Renal cortex interstitium (tissue), 11 donors: ENCODE data around the gene B3GAT3. TPM values are rescaled to one million over a fixed set of nuclear protein-coding genes. Genes with fewer than 3 reads are reported as not detected.
"Not testable (repeated sequence)": the region's sequence is repeated elsewhere in the genome, so short reads cannot be mapped to it uniquely, and the experiment has no call there.

Experiments
- DNase-seq, 11 donors: peaks; one replicate each; pipeline ENCODE4 v3.0.0-alpha.2; 2013; ENCODE audit warnings: low read depth in 9 of 11, low spot score in 4 of 11; ENCODE audit errors: extremely low read depth in 1 of 11
- polyA plus RNA-seq, 3 donors: library from polyadenylated mRNA; unstranded; fragments of 120-200 nt; gene quantifications; one replicate each; pipeline ENCODE4 v1.2.1, GENCODE V29; 2013; ENCODE audit not compliant: insufficient read length in 3 of 3

The B3GAT3 gene
- polyA plus RNA-seq, 3 donors, result 20.8 to 42.2 (median 36.5) TPM

DNA sequence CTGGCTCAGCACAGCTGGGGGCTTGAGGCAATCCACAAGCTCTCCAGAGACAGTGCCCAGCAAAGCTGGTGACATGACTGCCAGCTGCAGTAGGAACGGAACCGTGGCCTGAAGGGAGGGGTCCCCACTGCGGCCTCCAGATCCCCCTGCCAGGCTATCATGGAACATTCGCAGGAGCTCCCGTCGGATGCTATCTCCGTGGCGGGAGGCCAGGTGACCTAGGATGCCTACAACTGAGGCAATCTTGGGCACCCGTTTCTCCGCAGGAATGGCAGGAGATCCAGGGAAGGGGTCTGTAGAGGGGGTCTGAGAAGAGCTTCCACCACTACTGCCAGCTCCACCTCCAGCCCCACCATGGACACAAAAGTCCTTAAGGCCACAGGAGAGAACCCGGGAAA lies 27.2 kb upstream of the B3GAT3 start:
- DNase-seq, result no peak

DNA sequence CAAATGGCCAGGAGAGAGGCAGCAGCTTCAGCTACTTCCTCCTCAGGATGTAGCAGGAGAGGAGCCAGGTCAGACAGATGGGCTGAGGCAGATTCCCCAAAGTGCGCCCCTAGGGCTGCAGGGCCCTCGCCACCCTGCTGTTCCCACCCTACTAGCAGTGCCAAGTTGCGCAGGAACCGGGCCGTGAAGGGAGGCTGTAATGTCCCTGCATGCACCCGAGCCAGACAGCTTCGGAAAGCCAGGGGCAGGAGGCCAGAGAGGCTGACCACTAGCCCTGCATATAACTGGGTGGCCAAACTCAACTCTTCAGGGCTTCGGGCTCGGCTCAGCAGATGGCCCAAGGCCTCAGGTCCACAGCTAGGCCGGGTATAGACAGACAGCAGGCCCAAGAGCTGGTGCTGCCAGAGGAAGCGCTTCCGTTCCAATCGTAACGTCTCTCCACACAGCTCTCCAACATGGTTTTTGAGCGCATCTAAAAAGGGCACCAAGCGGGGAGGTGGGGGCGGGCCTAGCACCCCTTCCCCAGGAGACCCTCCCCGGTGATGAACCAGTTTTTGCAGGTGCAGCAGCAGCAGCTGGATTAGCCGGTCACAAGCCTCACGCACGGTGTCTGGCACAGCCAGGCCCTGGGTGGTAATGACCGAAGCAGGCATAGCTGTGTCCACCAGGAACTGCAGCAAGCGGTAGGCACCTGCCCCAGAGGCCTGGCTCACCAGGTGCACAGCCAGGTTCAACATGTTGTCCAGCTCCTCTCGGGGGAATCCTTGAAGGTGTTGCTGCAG lies 26.6 kb upstream of the B3GAT3 start:
- DNase-seq, result no peak

DNA sequence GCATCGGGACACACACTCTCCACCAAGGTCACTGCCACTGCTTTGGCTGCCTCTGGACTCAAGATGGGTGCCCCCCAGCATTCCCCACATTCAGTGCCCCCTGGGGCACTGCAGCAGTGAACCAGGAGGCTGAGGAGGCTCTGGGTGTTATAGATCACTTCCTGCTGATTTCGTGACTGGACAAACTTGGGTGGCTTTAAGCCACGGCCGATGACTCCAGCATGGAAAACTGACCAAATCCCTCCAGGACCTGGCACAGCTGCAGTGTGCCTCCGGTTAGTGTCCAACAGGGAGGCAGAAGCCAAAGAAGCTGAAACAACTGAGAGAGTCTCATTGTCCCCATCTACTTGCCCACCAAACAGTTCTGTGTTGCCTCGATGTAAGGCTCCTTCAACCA lies 25.8 kb upstream of the B3GAT3 start:
- no peak for DNase-seq

DNA sequence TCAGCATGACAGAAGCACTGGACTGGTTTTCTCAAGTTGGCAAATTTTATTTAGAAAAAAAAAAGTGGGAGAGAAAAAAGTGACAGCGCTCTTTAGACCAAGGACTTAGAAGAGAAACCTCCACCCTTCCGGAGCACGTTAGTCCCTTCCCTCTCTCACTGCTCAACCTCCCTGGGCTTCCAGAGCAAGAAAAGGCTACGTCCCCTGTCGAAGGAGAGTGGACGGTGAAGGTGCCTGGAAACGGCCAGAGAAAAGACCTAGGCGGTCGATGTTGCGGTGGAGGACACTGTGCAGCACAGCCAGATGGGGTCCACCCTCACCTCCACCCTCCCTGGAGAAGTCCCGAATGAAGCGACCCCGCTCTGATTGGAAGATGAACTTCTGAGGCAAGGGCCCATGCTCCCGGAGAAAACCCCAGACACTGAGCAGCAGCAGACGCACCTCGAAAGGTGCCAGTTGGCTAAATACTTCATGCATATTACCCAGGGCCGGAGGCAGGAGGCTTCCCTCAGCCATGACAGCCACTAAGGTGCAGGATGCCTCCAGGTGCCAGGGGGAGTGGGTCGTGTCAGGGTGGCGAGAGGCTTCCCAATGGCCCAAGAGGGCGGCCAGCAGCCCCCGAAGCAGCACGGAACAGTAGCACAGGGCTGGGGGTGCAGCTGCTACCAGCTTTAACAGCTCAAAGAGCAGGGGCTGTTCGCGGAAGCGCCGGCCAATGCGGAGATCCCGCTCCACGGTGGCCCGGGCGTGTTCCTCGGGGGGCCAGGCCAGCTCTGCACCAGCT lies 25.2 kb upstream of the B3GAT3 start:
- no peak for DNase-seq

DNA sequence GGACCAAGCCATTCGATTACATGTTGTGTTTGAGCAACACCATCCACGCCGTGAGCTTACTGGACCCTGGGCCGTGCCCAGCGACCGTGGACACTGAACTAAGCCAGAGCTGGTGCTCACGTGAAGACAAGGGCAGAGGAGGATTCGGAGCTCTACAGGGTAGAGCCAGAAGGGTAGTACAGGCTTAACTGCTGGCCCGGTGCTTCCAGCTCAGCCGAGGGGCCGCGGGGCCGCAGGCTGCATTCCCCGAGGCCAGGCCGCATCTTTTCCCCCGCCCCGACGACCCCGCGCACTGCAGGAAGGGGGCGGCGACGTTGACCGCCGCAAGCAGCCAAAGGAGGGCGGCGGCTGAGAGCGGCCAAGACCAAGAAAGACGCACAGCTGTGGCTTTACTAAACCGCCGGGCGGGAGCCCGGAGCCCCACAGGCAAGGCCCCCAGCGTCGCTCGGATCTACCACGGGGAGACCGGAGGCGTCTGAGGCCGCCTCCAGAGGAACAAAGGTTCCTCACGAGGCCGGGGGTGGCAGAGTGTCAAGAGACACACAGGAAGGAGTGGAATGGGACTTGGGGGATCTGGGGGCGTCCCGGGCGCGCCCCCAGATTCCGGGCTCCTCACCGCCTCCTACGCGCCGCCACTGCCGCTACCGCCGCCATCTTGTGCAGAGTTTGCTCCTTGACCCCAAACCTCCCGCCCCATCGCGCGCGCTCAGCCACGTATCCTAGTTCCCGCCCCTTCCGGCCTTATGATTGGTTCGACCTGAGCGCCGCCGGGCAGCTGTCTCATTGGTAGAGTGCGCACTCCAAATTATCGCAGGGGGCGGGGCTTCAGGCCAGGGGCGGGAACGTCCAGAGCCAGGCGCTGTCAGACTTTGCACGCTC lies 24.4 kb upstream of the B3GAT3 start, which contains the start of gene GANAB:
Gene GANAB, minus strand, starts transcription at position 668 of the 879 bp plus-strand sequence. Its CDS starts 14 bp downstream, at position 654.
- DNase-seq, result peak; percentile 91 to 99 (median 98)

DNA sequence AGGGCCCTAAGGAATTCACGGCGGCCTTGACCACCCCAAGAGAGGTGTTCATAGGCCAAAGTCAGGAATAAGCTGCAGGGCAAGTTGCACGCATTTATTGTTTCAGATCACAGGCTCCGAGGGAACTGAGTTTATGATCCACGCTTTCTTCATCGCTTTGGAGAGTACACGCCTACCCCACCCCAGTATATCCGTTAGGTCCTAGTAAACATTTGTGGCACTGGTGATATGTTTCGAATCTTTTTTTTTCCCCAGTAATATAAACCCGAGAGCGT lies 23.8 kb upstream of the B3GAT3 start:
- DNase-seq, result no peak

DNA sequence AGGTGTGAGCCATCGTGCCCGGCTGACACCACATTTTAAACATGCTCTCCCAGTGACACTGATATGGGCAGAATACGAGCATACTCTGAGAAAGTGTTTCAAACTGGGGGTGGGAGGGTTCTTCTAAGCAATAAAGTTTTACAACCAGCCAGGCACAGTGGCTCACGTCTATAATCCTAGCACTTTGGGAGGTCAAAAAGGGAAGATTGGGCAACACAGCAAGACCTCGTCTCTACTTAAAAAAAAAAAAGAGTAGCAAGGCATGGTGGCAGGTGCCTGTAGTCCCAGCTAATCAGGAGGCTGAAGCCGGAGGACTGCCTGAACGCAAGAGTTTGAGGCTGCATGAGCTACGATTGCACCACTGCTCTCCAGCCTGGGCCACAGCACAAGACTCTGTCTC lies 22.4 kb upstream of the B3GAT3 start:
- no peak for DNase-seq

DNA sequence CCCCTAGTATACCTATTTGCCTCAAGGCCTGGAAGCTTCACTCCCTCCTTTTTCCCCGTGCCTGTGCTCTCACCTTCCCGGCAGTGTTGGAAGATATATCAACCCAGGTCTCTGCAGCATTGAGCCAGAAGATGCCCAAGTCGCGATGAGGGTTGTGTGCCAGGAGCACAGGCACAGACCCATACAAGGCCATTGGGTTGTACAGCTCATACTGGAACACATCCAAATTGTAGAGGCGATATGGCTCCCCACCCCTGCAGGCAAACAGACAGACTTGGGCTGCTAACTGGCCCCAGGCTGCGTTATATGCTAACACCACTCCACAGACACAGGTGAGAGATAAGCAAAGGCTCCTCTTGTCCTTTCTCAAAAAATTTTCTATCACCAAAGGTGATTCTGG lies 10.7 kb upstream of the B3GAT3 start:
- DNase-seq, result no peak

DNA sequence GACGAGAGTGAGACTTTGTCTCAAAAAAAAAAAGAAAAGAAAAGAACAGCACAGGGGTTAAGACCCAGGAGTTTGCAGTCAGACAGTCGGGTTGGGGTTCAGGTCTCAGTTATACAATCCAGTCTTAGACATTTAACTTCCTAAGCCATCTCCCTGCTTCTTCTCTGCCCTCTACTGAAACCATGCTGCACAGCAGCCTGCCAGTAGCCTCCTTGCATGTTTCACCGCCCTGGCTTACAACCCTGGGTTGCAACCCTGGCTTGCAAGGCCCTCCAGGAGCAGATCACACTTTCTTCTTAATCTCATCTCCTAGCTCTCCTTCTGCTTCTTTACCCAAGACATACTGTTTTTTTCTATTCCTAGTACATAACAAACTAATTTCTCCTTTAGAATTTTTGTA lies 5.9 kb upstream of the B3GAT3 start:
- DNase-seq, result no peak

DNA sequence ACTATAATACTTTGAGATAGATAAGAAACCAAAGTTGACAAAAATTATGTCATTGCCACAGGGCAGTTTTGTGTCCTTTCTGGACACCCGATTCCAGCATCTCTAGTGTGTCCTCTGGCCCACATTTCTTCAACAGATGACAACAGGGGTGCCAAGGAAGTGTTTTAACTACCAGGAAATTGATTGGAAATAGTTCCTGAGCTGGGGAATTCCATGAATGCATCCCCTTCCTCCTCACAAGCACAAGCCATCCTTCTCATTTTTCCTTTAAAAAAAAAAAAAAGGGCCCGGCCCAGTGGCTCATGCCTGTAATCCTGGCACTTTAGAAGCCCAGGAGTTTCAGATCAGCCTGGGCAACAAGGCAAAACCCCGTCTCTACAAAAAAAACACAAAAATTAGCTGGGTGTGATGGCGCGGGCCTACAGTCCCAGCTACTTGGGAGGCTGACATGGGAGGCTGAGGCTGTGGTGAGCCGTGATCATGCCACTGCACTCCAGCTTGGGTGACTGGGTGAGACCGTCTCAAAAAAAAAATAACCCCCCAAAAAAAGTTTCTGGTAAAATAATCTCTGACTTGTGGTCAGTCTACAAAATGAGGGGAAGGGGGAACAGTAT lies 797 bp upstream of the B3GAT3 start:
- DNase-seq, result no peak

DNA sequence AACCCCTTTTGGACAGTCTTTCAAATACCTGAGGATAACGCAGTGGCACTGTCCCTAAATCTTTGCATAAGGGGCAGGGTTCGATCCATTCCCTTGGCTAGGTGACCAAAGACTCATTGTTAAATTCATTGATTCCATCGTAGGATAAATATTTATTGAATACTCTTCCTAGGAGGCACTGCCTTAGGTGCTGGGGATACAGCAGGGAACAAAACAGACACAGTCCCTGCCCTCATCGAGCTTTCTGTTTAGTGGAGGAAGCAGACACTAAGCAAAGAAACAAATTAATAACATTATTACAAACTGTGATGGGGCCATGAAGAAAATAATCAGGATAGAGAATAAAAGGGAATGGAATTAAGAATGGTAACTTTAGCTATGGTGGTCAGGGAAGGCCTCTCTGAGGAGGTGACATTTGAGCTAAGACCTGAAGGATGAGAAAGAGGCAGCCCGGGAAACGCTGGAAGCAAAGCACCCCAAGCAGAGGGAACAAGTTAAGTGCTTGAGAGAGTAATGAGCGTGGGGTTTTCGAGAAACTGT lies 689 bp downstream of the B3GAT3 start:
- no peak for DNase-seq

DNA sequence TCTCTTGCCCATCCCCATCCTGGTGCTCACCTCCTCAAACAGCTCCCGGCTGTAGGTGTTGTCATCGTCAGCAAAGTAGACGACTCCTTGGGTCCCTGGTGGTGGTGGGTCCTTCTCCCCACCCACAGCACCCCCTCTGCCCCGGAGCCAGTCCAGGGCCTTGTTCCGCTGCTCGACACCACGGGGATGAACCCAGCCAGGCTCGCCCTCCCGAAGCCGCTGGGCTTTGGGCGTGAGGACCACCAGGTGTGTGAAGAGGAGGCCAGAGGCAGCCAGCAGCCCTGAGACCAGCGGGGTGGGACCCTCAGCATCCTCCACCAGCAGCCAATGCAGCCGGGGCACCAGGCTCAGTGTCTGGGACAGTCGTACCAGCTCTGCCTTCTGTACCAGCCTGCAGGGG lies 4.8 kb downstream of the B3GAT3 start:
- not testable (repeated sequence) for DNase-seq

DNA sequence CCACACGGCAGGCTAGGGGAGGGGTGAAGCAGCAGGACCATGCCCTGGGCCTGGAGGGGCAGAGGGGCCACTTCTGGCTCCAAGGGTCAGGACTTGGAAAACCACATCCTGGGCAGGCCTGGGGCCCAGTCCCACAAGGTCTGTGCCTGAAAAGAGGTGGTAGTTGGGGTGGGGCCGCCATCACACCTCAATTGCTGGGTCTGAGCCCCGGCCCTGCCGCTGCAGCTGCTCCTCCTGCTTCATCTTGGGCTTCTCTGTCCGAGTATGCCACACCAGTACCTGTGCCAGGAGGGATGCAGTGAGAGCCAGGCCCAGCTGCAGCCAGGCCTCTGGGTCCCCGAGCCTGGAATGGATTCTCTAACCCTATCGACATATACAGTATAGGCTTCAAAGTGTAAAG lies 6.3 kb downstream of the B3GAT3 start:
- DNase-seq, result no peak

DNA sequence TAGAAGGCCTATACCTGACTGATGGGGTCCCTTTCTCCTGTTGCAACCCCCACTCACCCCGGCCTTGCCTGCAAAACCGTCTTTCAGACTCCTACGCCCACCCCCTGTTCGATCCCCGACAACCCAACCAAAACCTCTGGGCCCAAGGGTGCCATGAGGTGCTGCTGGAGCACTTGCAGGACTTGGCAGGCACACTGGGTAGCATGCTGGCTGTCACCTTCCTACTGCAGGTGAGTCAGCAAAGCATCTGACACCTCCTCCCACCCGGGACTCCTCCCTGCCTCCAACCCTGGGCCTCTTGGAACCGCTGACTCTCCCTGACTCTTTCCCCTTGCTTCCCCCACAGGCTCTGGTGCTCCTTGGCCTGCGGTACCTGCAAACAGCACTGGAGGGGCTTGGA lies 7.5 kb downstream of the B3GAT3 start:
- no peak for DNase-seq

DNA sequence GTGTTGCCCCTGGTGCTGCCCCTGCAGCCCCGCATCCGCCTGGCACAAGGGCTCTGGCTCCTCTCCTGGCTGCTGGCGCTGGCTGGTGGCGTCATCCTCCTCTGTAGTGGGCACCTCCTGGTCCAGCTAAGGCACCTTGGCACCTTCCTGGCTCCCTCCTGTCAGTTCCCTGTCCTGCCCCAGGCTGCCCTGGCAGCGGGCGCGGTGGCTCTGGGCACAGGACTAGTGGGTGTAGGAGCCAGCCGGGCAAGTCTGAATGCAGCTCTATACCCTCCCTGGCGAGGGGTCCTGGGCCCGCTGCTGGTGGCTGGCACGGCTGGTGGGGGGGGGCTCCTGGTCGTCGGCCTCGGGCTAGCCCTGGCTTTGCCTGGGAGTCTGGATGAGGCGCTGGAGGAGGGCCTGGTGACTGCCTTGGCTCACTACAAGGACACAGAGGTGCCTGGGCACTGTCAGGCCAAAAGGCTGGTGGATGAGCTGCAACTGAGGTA lies 8.5 kb downstream of the B3GAT3 start:
- no peak for DNase-seq

DNA sequence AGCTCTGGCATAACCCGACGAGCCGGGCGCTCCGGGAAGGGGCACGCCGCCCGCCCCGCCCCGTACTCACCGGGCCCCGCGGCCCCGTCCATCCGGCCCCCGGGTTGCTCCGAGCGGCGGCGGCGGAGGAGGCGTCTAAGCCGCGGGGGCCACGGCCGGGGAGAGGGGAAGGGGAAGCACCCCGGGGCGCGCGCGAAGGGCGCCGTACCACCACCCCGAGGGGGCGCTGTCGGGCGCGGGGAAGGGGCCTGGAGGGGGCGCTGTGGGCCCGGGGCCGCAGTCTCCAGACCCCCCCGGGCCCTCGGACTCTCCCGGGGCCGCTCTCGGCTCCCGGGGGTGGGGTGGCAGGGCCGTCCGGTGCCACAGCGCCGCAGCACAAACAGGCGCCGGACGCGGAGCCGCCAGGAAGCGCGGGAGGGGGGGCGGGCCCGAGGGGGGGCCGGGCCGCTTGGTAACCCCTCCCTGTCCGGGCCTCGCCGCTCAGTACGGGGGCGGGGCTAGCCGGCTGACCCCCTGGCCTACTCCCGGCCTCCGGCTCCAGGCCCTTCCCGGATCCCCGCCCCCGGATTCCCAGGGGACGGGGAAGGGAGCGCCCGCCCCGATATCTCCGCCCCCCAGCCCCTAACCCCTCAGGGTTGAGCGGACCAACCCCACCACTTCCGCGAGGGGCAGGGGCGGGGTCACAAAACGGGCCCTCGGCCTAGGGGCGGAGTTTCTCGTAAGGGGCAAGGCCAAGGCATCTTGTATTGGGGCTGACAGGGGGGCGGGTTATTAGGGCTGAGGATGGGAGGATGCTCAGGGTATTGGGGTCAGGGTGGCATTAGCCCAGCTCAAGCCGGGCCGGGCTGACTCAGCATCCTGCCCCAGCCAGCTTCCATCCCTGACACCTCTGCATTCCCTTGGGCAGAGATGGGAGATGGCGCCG lies 9.2 kb downstream of the B3GAT3 start, which contains the start of the genes EML3 and ROM1:
Gene EML3, minus strand, starts transcription at position 410 of the 925 bp plus-strand sequence. Its CDS starts 318 bp downstream, at position 92.
Gene ROM1, plus strand, starts transcription at position 892 of the 925 bp plus-strand sequence. Its CDS starts 25 bp downstream, at position 917.
- peak in 8 of 11 donors; percentile 41 to 77 (median 68) for DNase-seq

DNA sequence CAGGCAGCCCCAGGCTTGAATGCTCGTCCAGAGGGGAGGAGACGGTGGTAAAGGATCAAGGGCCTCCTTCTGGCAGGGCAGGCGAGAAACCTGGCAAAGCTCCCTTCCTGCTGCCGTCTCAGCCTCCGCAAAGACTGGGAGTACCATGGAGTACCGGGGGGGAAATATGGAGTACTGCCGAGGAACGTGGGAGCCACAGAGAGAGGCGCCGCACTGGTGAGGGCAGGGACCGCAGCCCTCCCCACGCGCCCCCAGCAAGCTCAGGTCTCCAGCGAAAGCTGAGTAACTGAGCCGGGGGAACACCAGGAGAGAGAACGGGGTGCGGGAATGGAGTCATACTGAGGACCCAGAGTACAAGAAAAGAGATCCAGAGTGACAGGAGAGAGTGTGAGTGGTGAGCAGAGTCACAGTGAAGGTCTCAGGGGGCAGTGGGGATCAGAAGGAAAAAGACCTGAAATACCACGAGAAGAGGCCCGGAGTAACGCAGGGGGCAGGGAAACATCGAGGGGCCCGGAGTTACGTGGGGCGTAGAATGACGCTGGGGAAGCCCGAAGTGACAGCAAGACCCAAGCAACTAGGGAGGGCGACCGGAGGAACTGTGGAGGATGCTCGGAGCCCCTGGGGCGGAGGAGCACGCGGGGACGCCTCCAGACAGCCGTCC lies 10.0 kb downstream of the B3GAT3 start:
- no peak for DNase-seq
